Spleen (tissue), 11 donors: ENCODE data around the gene WRAP73. TPM values are rescaled to one million over a fixed set of nuclear protein-coding genes. Genes with fewer than 3 reads are reported as not detected.
A peak's percentile ranks its signal among the peaks of the same experiment; 100 is the strongest.

ENCODE experiments used
- DNase-seq: peaks from one replicate; pipeline ENCODE4 v3.0.0-alpha.2; 2020
- H3K27ac ChIP-seq, 8 donors: fragments of 200-600 bp; sonication (generic) in 7 of 8; 1 replicate in 4 of 8; 2 replicates in 4 of 8; pipeline versions ENCODE4 v1.5.0 to v1.8.0; 2016 to 2021; ENCODE audit warnings: inconsistent platforms in 4 of 8, mild to moderate bottlenecking in 4 of 8, moderate library complexity in 1 of 8
- H3K27me3 ChIP-seq, 7 donors: fragments of 200-600 bp; sonication (generic) in 6 of 7; replicated peaks in 1 of 7; 1 replicate in 4 of 7; 2 replicates in 3 of 7; pipeline versions ENCODE4 v1.5.0 to v1.8.0; 2016 to 2021; ENCODE audit warnings: inconsistent platforms in 3 of 7, mild to moderate bottlenecking in 1 of 7
- H3K36me3 ChIP-seq, 6 donors: fragments of 200-600 bp; sonication (generic) in 5 of 6; 1 replicate in 4 of 6; 2 replicates in 2 of 6; pipeline versions ENCODE4 v1.5.0 to v1.8.0; 2016 to 2021; ENCODE audit warnings: inconsistent platforms in 2 of 6
- H3K4me1 ChIP-seq, 6 donors: fragments of 200-600 bp; sonication (generic) in 5 of 6; 1 replicate in 3 of 6; 2 replicates in 3 of 6; pipeline versions ENCODE4 v1.5.0 to v1.8.0; 2016 to 2021; ENCODE audit warnings: inconsistent platforms in 3 of 6
- H3K4me3 ChIP-seq, 8 donors: fragments of 200-600 bp; sonication (generic) in 7 of 8; 1 replicate in 4 of 8; 2 replicates in 4 of 8; pipeline versions ENCODE4 v1.5.0 to v1.8.0; 2016 to 2021; ENCODE audit warnings: inconsistent platforms in 4 of 8, mild to moderate bottlenecking in 4 of 8, moderate library complexity in 2 of 8
- H3K9me3 ChIP-seq, 8 donors: fragments of 200-600 bp; sonication (generic) in 7 of 8; 1 replicate in 4 of 8; 2 replicates in 4 of 8; pipeline versions ENCODE4 v1.5.0 to v1.8.0; 2016 to 2021; ENCODE audit warnings: inconsistent platforms in 4 of 8
- CTCF ChIP-seq, 11 experiments: fragments of 200-600 bp in 7 of 11; fragments of 450-650 bp in 4 of 11; sonication (generic) in 4 of 11; IDR thresholded peaks in 8 of 11; conservative IDR thresholded peaks in 3 of 11; 1 replicate in 7 of 11; 2 replicates in 4 of 11; pipeline versions ENCODE4 v1.4.0 to v1.8.0; 2016 to 2021; ENCODE audit warnings: antibody characterized with exemption in 11 of 11, inconsistent platforms in 4 of 11, mild to moderate bottlenecking in 1 of 11
- POLR2A ChIP-seq, 3 donors: fragments of 450-650 bp; IDR thresholded peaks; one replicate each; pipeline ENCODE4 v1.5.1; 2017; ENCODE audit warnings: antibody characterized with exemption in 3 of 3, mild to moderate bottlenecking in 1 of 3
- POLR2AphosphoS5 ChIP-seq, 3 donors: sonication (generic); formaldehyde crosslinking; IDR thresholded peaks; one replicate each; pipeline ENCODE4 v1.5.1; 2017; ENCODE audit warnings: antibody characterized with exemption in 3 of 3
- WGBS, 5 donors: extraction: QIAGEN DNeasy Blood & Tissue Kit in 3 of 5; methylation state at CpG; one replicate each; pipeline versions ENCODE4 v1.1.5 to v1.1.7; 2013 to 2018; 5-methylcytosine and 5-hydroxymethylcytosine counted together
- intact Hi-C: fragments of 100-400 bp; cut with DNase I; formaldehyde crosslinking; loops from one replicate; pipeline ENCODE4 v1.15.0; 2023; ENCODE audit warnings: low total_unique reads
- polyA plus RNA-seq, 3 donors: library from polyadenylated mRNA; stranded (reverse); fragments of 200-250 nt; gene quantifications; one replicate each; pipeline ENCODE4 v1.2.1, GENCODE V29; 2013
- total RNA-seq, 7 donors: library from RNA; depleted of rRNA in 3 of 7; stranded (reverse); fragments of >200 nt in 3 of 7; fragmentation: NEBNext Ultra II Directional in 4 of 7; extraction: Animal tissue kit (Norgen Biotek cat#: 25700) in 4 of 7; gene quantifications; one replicate each; pipeline versions ENCODE4 v1.1.0 to v1.2.1, GENCODE V29; 2016 to 2021
- donor health status: healthy with polysubstance abuse.
- donor health status: DM: no; HTN: no; CAD: no; lungs with moderate emphysema.
- donor health status: DM: no; HTN: no; CAD: no.
- donor health status: Bipolar disorder and iron deficiency.
- donor health status: healthy.
- donor health status: DM: no; HTN: no; CAD: no.
- donor health status: DM: yes; HTN: yes; CAD: no.

The WRAP73 gene
- total and polyA plus RNA-seq, 10 donors = 20.1 to 28.3 (median 25.3) TPM

GRCh38 chr1:3600354-3600753, 49.5 kb downstream of the WRAP73 start:
- TF ChIP-seq POLR2AphosphoS5 (IDR thresholded peaks at IDR 0.05) (no peak), CTCF (IDR thresholded peaks at IDR 0.05 in 8 of 11, conservative IDR thresholded peaks at IDR 0.05 in 3 of 11) (no peak), POLR2A (IDR thresholded peaks at IDR 0.05) (no peak)
- H3K27ac ChIP-seq = no peak overlapping the region
- no peak for DNase-seq
- H3K27me3 ChIP-seq = peaks cover 0 to 43% (median 4%) of the 10 kb centered on the region in 7 donors
- no peaks in the 10 kb centered on the region for H3K9me3 ChIP-seq
- 87 to 94% (median 90%) methylated on average over 7 to 10 of the region's 10 CpGs for WGBS, 5 donors
- intact Hi-C loops = no loop called here
- H3K4me1 ChIP-seq = peaks cover 19 to 43% (median 25%) of the 10 kb centered on the region in 6 donors
- no peak overlapping the region for H3K4me3 ChIP-seq
- no peaks in the 10 kb centered on the region for H3K36me3 ChIP-seq

- DNase-seq = no peak
- WGBS, 5 donors = 56 to 71% (median 68%) methylated on average over 10 to 15 of the region's 15 CpGs
- TF ChIP-seq POLR2A (IDR thresholded peaks at IDR 0.05) = no peak
- TF ChIP-seq CTCF (IDR thresholded peaks at IDR 0.05 in 8 of 11, conservative IDR thresholded peaks at IDR 0.05 in 3 of 11) = no peak
- TF ChIP-seq POLR2AphosphoS5 (IDR thresholded peaks at IDR 0.05) = no peak
Observed at GRCh38 chr1:3599816-3600215, 50.1 kb downstream of the WRAP73 start.

GRCh38 chr1:3599286-3599811, 50.6 kb downstream of the WRAP73 start:
- Histone ChIP-seq H3K4me1 (peaks cover 19 to 43% (median 25%) of the 10 kb centered on the region in 6 donors), H3K27me3 (peaks cover 0 to 38% (median 4%) of the 10 kb centered on the region in 7 donors), H3K36me3 (no peaks in the 10 kb centered on the region), H3K4me3 (no peak overlapping the region), H3K27ac (no peak overlapping the region), H3K9me3 (no peaks in the 10 kb centered on the region)
- 82 to 90% (median 84%) methylated on average over 5 to 16 of the region's 16 CpGs for WGBS, 5 donors
- intact Hi-C loops = no loop called here
- no peak for DNase-seq
- TF ChIP-seq POLR2A (IDR thresholded peaks at IDR 0.05) = no peak
- no peak for TF ChIP-seq POLR2AphosphoS5 (IDR thresholded peaks at IDR 0.05)
- TF ChIP-seq CTCF (IDR thresholded peaks at IDR 0.05 in 8 of 11, conservative IDR thresholded peaks at IDR 0.05 in 3 of 11) = no peak

More at GRCh38 chr1:3599816-3600215, 50.1 kb downstream of the WRAP73 start:
- intact Hi-C loops = no loop called here
- Histone ChIP-seq H3K36me3 (no peaks in the 10 kb centered on the region), H3K4me3 (no peak overlapping the region), H3K9me3 (no peaks in the 10 kb centered on the region), H3K27me3 (peaks cover 0 to 43% (median 4%) of the 10 kb centered on the region in 7 donors), H3K4me1 (peaks cover 19 to 43% (median 25%) of the 10 kb centered on the region in 6 donors), H3K27ac (no peak overlapping the region)

GRCh38 chr1:3598522-3599285, 51.2 kb downstream of the WRAP73 start:
- H3K27ac ChIP-seq = no peak overlapping the region
- H3K27me3 ChIP-seq = peaks cover 0 to 33% (median 4%) of the 10 kb centered on the region in 7 donors
- H3K4me1 ChIP-seq = peaks cover 21 to 47% (median 29%) of the 10 kb centered on the region in 6 donors
- no peaks in the 10 kb centered on the region for H3K36me3 ChIP-seq
- H3K9me3 ChIP-seq = no peaks in the 10 kb centered on the region
- peak overlapping the region in 3 of 8 donors; percentile 9 to 51 (median 22) for H3K4me3 ChIP-seq
- intact Hi-C loops = no loop called here
- WGBS, 5 donors = 48 to 68% (median 56%) methylated on average over 9 to 30 of the region's 30 CpGs
- no peak for TF ChIP-seq POLR2AphosphoS5 (IDR thresholded peaks at IDR 0.05)
- no peak for TF ChIP-seq CTCF (IDR thresholded peaks at IDR 0.05 in 8 of 11, conservative IDR thresholded peaks at IDR 0.05 in 3 of 11)
- no peak for TF ChIP-seq POLR2A (IDR thresholded peaks at IDR 0.05)
- no peak for DNase-seq
